ENCODE results near the gene DNAJC5G. TPM values are rescaled to one million over a fixed set of nuclear protein-coding genes. Genes with fewer than 3 reads are reported as not detected.

DNAJC5G gene
- total and polyA plus RNA-seq, 7 donors: 0.71 to 1.7 TPM; not detected in 5

GRCh38 chr2:27324720-27325119 is 49.5 kb downstream of the DNAJC5G start:
- Histone ChIP-seq H3K4me3 (no peak overlapping the region), H3K27me3 (no peaks in the 10 kb centered on the region), H3K9me3 (no peaks in the 10 kb centered on the region), H3K36me3 (peaks cover 18 to 42% (median 25%) of the 10 kb centered on the region in 4 donors), H3K27ac (no peak overlapping the region), H3K4me1 (peaks cover 0 to 30% (median 20%) of the 10 kb centered on the region in 4 donors)
- DNase-seq: no peak
- intact Hi-C loops (cut with DNase I): no loop called here
- 94% methylated on average over 5 of the region's 5 CpGs for WGBS, 2 donors
- TF ChIP-seq EP300 (IDR thresholded peaks at IDR 0.05) (no peak), POLR2AphosphoS5 (IDR thresholded peaks at IDR 0.05) (no peak), POLR2A (IDR thresholded peaks at IDR 0.05) (no peak)
- TF ChIP-seq, protein P1, sequence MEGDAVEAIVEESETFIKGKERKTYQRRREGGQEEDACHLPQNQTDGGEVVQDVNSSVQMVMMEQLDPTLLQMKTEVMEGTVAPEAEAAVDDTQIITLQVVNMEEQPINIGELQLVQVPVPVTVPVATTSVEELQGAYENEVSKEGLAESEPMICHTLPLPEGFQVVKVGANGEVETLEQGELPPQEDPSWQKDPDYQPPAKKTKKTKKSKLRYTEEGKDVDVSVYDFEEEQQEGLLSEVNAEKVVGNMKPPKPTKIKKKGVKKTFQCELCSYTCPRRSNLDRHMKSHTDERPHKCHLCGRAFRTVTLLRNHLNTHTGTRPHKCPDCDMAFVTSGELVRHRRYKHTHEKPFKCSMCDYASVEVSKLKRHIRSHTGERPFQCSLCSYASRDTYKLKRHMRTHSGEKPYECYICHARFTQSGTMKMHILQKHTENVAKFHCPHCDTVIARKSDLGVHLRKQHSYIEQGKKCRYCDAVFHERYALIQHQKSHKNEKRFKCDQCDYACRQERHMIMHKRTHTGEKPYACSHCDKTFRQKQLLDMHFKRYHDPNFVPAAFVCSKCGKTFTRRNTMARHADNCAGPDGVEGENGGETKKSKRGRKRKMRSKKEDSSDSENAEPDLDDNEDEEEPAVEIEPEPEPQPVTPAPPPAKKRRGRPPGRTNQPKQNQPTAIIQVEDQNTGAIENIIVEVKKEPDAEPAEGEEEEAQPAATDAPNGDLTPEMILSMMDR (IDR thresholded peaks at IDR 0.05): no peak

Other genes with a start within 250 kb of the DNAJC5G start
- gene TMEM214, start 242.5 kb upstream of the DNAJC5G start, total RNA-seq: 10 to 100 TPM; 26.4 to 39.4 (median 35.0) TPM
- 10 to 100 TPM; 16.0 to 65.7 (median 16.2) TPM for gene TMEM214, start 242.5 kb upstream of the DNAJC5G start, polyA plus RNA-seq
- 10 to 100 TPM; 16.8 to 23.3 (median 18.1) TPM for gene AGBL5, start 223.8 kb upstream of the DNAJC5G start, total RNA-seq
- 10 to 100 TPM; 12.4 to 16.2 (median 13.4) TPM for gene AGBL5, start 223.8 kb upstream of the DNAJC5G start, polyA plus RNA-seq
- 100 to 1,000 TPM; 244 to 428 (median 382) TPM for gene OST4, start 203.8 kb upstream of the DNAJC5G start, total RNA-seq
- 100 to 1,000 TPM; 366 to 688 (median 635) TPM for gene OST4, start 203.8 kb upstream of the DNAJC5G start, polyA plus RNA-seq
- 100 to 1,000 TPM; 156 to 350 (median 279) TPM for gene EMILIN1, start 196.8 kb upstream of the DNAJC5G start, total RNA-seq
- 10 to 100 TPM in 1 of 3 donors, 1 to 10 TPM in 2; 4.8 to 50.9 (median 5.3) TPM for gene EMILIN1, start 196.8 kb upstream of the DNAJC5G start, polyA plus RNA-seq
- gene KHK, start 188.7 kb upstream of the DNAJC5G start, total RNA-seq: 1 to 10 TPM; 1.6 to 5.3 (median 3.8) TPM
- 10 to 100 TPM in 1 of 3 donors, 1 to 10 TPM in 2; 2.4 to 12.7 (median 6.7) TPM for gene KHK, start 188.7 kb upstream of the DNAJC5G start, polyA plus RNA-seq
- 1 to 10 TPM in 2 of 4 donors, under 1 TPM in 2; 0.68 to 1.4 (median 0.97) TPM for gene CGREF1, start 156.3 kb upstream of the DNAJC5G start, total RNA-seq
- gene CGREF1, start 156.3 kb upstream of the DNAJC5G start, polyA plus RNA-seq: 1 to 10 TPM in 1 of 3 donors, not detected in 2; 2.6 TPM
- gene ABHD1, start 151.6 kb upstream of the DNAJC5G start, total RNA-seq: not detected
- gene ABHD1, start 151.6 kb upstream of the DNAJC5G start, polyA plus RNA-seq: under 1 TPM in 1 of 3 donors, not detected in 2; 0.15 TPM
- 10 to 100 TPM; 47.6 to 58.5 (median 51.6) TPM for gene PREB, start 140.8 kb upstream of the DNAJC5G start, total RNA-seq
- 10 to 100 TPM; 28.2 to 50.1 (median 41.8) TPM for gene PREB, start 140.8 kb upstream of the DNAJC5G start, polyA plus RNA-seq
- not detected for gene PRR30, start 136.0 kb upstream of the DNAJC5G start, total RNA-seq
- gene PRR30, start 136.0 kb upstream of the DNAJC5G start, polyA plus RNA-seq: not detected
- gene TCF23, start 126.4 kb upstream of the DNAJC5G start, total RNA-seq: not detected
- gene TCF23, start 126.4 kb upstream of the DNAJC5G start, polyA plus RNA-seq: under 1 TPM in 1 of 3 donors, not detected in 2; 0.03 TPM
- gene ATRAID, start 63.4 kb upstream of the DNAJC5G start, total RNA-seq: 100 to 1,000 TPM; 128 to 226 (median 159) TPM
- 10 to 100 TPM; 58.5 to 99.7 (median 73.9) TPM for gene ATRAID, start 63.4 kb upstream of the DNAJC5G start, polyA plus RNA-seq
- gene SLC5A6, start 63.2 kb upstream of the DNAJC5G start, total RNA-seq: 10 to 100 TPM in 3 of 4 donors, 1 to 10 TPM in 1; 7.2 to 15.5 (median 12.9) TPM
- gene SLC5A6, start 63.2 kb upstream of the DNAJC5G start, polyA plus RNA-seq: 10 to 100 TPM in 1 of 3 donors, 1 to 10 TPM in 2; 2.4 to 26.7 (median 3.5) TPM
- gene CAD, start 58.1 kb upstream of the DNAJC5G start, total RNA-seq: 10 to 100 TPM in 3 of 4 donors, 1 to 10 TPM in 1; 9.1 to 25.2 (median 17.1) TPM
- 10 to 100 TPM in 1 of 3 donors, 1 to 10 TPM in 2; 1.8 to 27.4 (median 3.0) TPM for gene CAD, start 58.1 kb upstream of the DNAJC5G start, polyA plus RNA-seq
- gene SLC30A3, start 12.4 kb upstream of the DNAJC5G start, total RNA-seq: 1 to 10 TPM in 1 of 4 donors, under 1 TPM in 2, not detected in 1; 0.28 to 1.1 (median 0.68) TPM
- under 1 TPM in 2 of 3 donors, not detected in 1; 0.10 to 0.60 TPM for gene SLC30A3, start 12.4 kb upstream of the DNAJC5G start, polyA plus RNA-seq
- gene TRIM54, start 7.0 kb downstream of the DNAJC5G start, total RNA-seq: under 1 TPM in 1 of 4 donors, not detected in 3; 0.41 TPM
- gene TRIM54, start 7.0 kb downstream of the DNAJC5G start, polyA plus RNA-seq: under 1 TPM in 2 of 3 donors, not detected in 1; 0.16 to 0.46 TPM
- gene UCN, start 33.0 kb downstream of the DNAJC5G start, total RNA-seq: 1 to 10 TPM in 3 of 4 donors, under 1 TPM in 1; 0.71 to 6.5 (median 2.8) TPM
- gene UCN, start 33.0 kb downstream of the DNAJC5G start, polyA plus RNA-seq: under 1 TPM in 1 of 3 donors, not detected in 2; 0.89 TPM
- 10 to 100 TPM; 48.1 to 68.6 (median 61.1) TPM for gene MPV17, start 47.7 kb downstream of the DNAJC5G start, total RNA-seq
- 10 to 100 TPM; 22.2 to 61.8 (median 28.7) TPM for gene MPV17, start 47.7 kb downstream of the DNAJC5G start, polyA plus RNA-seq
- 10 to 100 TPM; 23.3 to 46.5 (median 28.9) TPM for gene GTF3C2, start 81.3 kb downstream of the DNAJC5G start, total RNA-seq
- 10 to 100 TPM; 28.8 to 33.4 (median 31.9) TPM for gene GTF3C2, start 81.3 kb downstream of the DNAJC5G start, polyA plus RNA-seq
- 10 to 100 TPM; 41.5 to 64.2 (median 54.8) TPM for gene EIF2B4, start 94.9 kb downstream of the DNAJC5G start, total RNA-seq
- 10 to 100 TPM; 26.4 to 31.4 (median 28.0) TPM for gene EIF2B4, start 94.9 kb downstream of the DNAJC5G start, polyA plus RNA-seq
- 100 to 1,000 TPM in 1 of 4 donors, 10 to 100 TPM in 3; 71.2 to 102 (median 98.1) TPM for gene SNX17, start 95.2 kb downstream of the DNAJC5G start, total RNA-seq
- gene SNX17, start 95.2 kb downstream of the DNAJC5G start, polyA plus RNA-seq: 10 to 100 TPM; 70.5 to 92.4 (median 78.1) TPM
- 1 to 10 TPM; 5.0 to 8.7 (median 7.2) TPM for gene ZNF513, start 105.3 kb downstream of the DNAJC5G start, total RNA-seq
- 10 to 100 TPM; 15.7 to 27.5 (median 20.4) TPM for gene ZNF513, start 105.3 kb downstream of the DNAJC5G start, polyA plus RNA-seq
- 10 to 100 TPM; 40.8 to 48.3 (median 44.5) TPM for gene PPM1G, start 134.2 kb downstream of the DNAJC5G start, total RNA-seq
- gene PPM1G, start 134.2 kb downstream of the DNAJC5G start, polyA plus RNA-seq: 10 to 100 TPM; 42.0 to 93.4 (median 47.4) TPM
- 10 to 100 TPM; 78.5 to 93.5 (median 86.4) TPM for gene NRBP1, start 153.2 kb downstream of the DNAJC5G start, total RNA-seq
- gene NRBP1, start 153.2 kb downstream of the DNAJC5G start, polyA plus RNA-seq: 10 to 100 TPM; 60.8 to 72.8 (median 72.7) TPM
- gene KRTCAP3, start 166.9 kb downstream of the DNAJC5G start, total RNA-seq: under 1 TPM in 1 of 4 donors, not detected in 3; 0.54 TPM
- gene KRTCAP3, start 166.9 kb downstream of the DNAJC5G start, polyA plus RNA-seq: 10 to 100 TPM; 33.0 to 93.5 (median 46.5) TPM
- 10 to 100 TPM; 25.7 to 37.7 (median 33.9) TPM for gene IFT172, start 214.3 kb downstream of the DNAJC5G start, total RNA-seq
- gene IFT172, start 214.3 kb downstream of the DNAJC5G start, polyA plus RNA-seq: 100 to 1,000 TPM in 2 of 3 donors, 10 to 100 TPM in 1; 82.3 to 139 (median 123) TPM
- gene FNDC4, start 219.8 kb downstream of the DNAJC5G start, total RNA-seq: 1 to 10 TPM; 6.1 to 6.8 (median 6.6) TPM
- gene FNDC4, start 219.8 kb downstream of the DNAJC5G start, polyA plus RNA-seq: 1 to 10 TPM in 2 of 3 donors, under 1 TPM in 1; 0.69 to 4.9 (median 4.8) TPM
- gene GCKR, start 221.4 kb downstream of the DNAJC5G start, total RNA-seq: 1 to 10 TPM in 1 of 4 donors, not detected in 3; 1.1 TPM
- gene GCKR, start 221.4 kb downstream of the DNAJC5G start, polyA plus RNA-seq: under 1 TPM in 1 of 3 donors, not detected in 2; 0.32 TPM